ENCODE measurements around the gene ASIC1. TPM values are rescaled to one million over a fixed set of nuclear protein-coding genes. Genes with fewer than 3 reads are reported as not detected.

The ASIC1 gene
- total RNA-seq, 6 experiments from 2014 or later: 0.07 to 0.19 (median 0.15) TPM; not detected in 2

- DNase-seq (no peak), ATAC-seq (no peak)
- H3K27ac ChIP-seq: no peak overlapping the region
- intact Hi-C loops (cut with DNase I): no loop called here
- H3K4me1 ChIP-seq: no peaks in the 10 kb centered on the region
- TF ChIP-seq POLR2A (IDR thresholded peaks at IDR 0.05): no peak
- TF ChIP-seq, protein P1, sequence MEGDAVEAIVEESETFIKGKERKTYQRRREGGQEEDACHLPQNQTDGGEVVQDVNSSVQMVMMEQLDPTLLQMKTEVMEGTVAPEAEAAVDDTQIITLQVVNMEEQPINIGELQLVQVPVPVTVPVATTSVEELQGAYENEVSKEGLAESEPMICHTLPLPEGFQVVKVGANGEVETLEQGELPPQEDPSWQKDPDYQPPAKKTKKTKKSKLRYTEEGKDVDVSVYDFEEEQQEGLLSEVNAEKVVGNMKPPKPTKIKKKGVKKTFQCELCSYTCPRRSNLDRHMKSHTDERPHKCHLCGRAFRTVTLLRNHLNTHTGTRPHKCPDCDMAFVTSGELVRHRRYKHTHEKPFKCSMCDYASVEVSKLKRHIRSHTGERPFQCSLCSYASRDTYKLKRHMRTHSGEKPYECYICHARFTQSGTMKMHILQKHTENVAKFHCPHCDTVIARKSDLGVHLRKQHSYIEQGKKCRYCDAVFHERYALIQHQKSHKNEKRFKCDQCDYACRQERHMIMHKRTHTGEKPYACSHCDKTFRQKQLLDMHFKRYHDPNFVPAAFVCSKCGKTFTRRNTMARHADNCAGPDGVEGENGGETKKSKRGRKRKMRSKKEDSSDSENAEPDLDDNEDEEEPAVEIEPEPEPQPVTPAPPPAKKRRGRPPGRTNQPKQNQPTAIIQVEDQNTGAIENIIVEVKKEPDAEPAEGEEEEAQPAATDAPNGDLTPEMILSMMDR (IDR thresholded peaks at IDR 0.05): no peak
- 89% methylated on average over 3 of the region's 3 CpGs for WGBS (ENCODE audit: insufficient coverage, low coverage, low lambda C conversion rate, missing lambda C conversion rate)
- peaks cover 0 to 30% (median 8%) of the 10 kb centered on the region in 4 donors for H3K36me3 ChIP-seq
- H3K4me3 ChIP-seq: no peak overlapping the region
- H3K27me3 ChIP-seq: no peaks in the 10 kb centered on the region
- no peaks in the 10 kb centered on the region for H3K9me3 ChIP-seq
Measured at GRCh38 chr12:50120521-50120920, 63.1 kb downstream of the ASIC1 start.

DNA sequence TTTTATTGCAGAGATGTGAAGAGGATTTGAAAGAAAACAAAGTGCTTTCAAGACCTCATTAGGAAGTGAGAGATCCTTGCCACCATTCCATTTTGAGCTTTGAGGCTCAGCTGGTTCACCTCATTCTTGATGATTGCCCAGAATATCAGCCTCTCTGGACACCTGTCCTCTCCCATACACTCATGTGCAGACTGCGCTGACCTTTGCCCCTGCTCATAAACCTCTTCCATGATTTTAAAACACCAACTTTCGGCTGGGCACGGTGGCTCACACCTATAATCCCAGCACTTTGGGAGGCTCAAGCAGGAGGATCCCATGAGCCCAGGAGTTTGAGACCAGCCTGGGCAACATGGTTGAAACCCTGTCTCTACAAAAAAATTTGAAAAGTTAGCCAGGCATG lies 63.6 kb downstream of the ASIC1 start:
- Histone ChIP-seq H3K36me3 (peaks cover 0 to 27% (median 8%) of the 10 kb centered on the region in 4 donors), H3K9me3 (no peaks in the 10 kb centered on the region), H3K27ac (no peak overlapping the region), H3K4me3 (no peak overlapping the region), H3K27me3 (no peaks in the 10 kb centered on the region), H3K4me1 (no peaks in the 10 kb centered on the region)
- 94% methylated on average over 3 of the region's 3 CpGs for WGBS (ENCODE audit: insufficient coverage, low coverage, low lambda C conversion rate, missing lambda C conversion rate)
- ATAC-seq (no peak), DNase-seq (no peak)
- no peak for TF ChIP-seq POLR2A (IDR thresholded peaks at IDR 0.05)
- TF ChIP-seq, protein P1 (IDR thresholded peaks at IDR 0.05): no peak
- intact Hi-C loops (cut with DNase I): no loop called here

DNA sequence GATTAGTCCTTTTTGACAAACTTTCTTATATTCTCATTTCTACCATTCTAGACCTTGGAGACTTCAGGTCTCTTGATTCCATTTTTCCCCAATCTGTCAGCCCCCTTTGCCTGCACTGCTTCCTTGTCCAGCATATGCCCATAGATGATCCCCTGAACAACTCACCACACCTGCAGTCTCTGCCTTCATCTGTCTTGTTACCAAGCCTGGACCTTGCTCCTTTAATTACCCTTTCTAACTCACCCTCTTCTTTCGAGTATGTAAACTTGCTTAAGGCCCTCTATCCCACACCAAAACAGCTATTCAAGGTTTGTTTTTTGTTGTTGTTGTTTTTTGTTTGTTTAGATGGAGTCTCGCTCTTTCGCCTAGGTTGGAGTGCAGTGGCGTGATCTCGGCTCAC lies 64.2 kb downstream of the ASIC1 start:
- TF ChIP-seq, protein P1 (IDR thresholded peaks at IDR 0.05): no peak
- TF ChIP-seq POLR2A (IDR thresholded peaks at IDR 0.05): no peak
- DNase-seq (no peak), ATAC-seq (no peak)
- WGBS (ENCODE audit: insufficient coverage, low coverage, low lambda C conversion rate, missing lambda C conversion rate): 81% methylated on average over 5 of the region's 5 CpGs
- Histone ChIP-seq H3K4me3 (no peak overlapping the region), H3K4me1 (no peaks in the 10 kb centered on the region), H3K27me3 (no peaks in the 10 kb centered on the region), H3K9me3 (no peaks in the 10 kb centered on the region), H3K27ac (no peak overlapping the region), H3K36me3 (peaks cover 0 to 27% (median 8%) of the 10 kb centered on the region in 4 donors)
- intact Hi-C loops (cut with DNase I): no loop called here

DNA sequence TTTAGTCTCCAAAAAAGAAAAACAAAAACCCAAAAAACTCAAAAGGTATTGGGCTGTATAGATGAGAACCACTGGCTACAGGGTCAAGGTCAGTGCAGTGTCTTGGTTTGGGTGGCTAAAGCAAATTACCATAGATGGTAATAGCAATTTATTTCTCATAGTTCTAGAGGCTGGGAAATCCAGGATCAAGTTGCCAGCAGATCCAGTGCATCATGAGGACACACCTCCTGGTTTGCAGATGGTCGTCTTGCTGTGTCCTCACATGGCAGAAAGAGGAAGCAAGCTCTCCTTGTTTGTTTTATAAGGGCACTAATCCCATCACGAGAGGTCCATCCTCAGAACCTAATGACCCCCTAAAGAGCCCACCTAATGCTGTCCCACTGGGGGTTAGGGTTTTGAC lies 65.8 kb downstream of the ASIC1 start:
- H3K9me3 ChIP-seq: no peaks in the 10 kb centered on the region
- no peak overlapping the region for H3K27ac ChIP-seq
- H3K4me3 ChIP-seq: no peak overlapping the region
- no peak for TF ChIP-seq POLR2A (IDR thresholded peaks at IDR 0.05)
- TF ChIP-seq, protein P1 (IDR thresholded peaks at IDR 0.05): no peak
- H3K27me3 ChIP-seq: no peaks in the 10 kb centered on the region
- H3K36me3 ChIP-seq: peaks cover 0 to 32% (median 8%) of the 10 kb centered on the region in 4 donors
- WGBS (ENCODE audit: insufficient coverage, low coverage, low lambda C conversion rate, missing lambda C conversion rate): no CpG with 5 or more reads among the region's 2 CpGs
- no peaks in the 10 kb centered on the region for H3K4me1 ChIP-seq
- ATAC-seq (no peak), DNase-seq (no peak)
- intact Hi-C loops (cut with DNase I): no loop called here

GRCh38 chr12:50127546-50127945 lies 70.2 kb downstream of the ASIC1 start:
- no peak for TF ChIP-seq POLR2A (IDR thresholded peaks at IDR 0.05)
- TF ChIP-seq, protein P1 (IDR thresholded peaks at IDR 0.05): no peak
- H3K9me3 ChIP-seq: no peaks in the 10 kb centered on the region
- WGBS (ENCODE audit: insufficient coverage, low coverage, low lambda C conversion rate, missing lambda C conversion rate): no CpG with 5 or more reads among the region's 2 CpGs
- H3K4me1 ChIP-seq: no peaks in the 10 kb centered on the region
- H3K36me3 ChIP-seq: peaks cover 0 to 33% (median 9%) of the 10 kb centered on the region in 4 donors
- H3K27ac ChIP-seq: no peak overlapping the region
- DNase-seq (no peak), ATAC-seq (peak in 1 of 4 donors; percentile 24)
- intact Hi-C loops (cut with DNase I): no loop called here
- no peak overlapping the region for H3K4me3 ChIP-seq
- H3K27me3 ChIP-seq: no peaks in the 10 kb centered on the region
